Muscle layer of colon (tissue), 2 donors: ENCODE data around the gene USP11.
A peak's percentile ranks its signal among the peaks of the same experiment; 100 is the strongest.

Source experiments
- H3K27ac ChIP-seq: one replicate; pipeline ENCODE4 v1.7.0; 2013; ENCODE audit warnings: low read depth, mild to moderate bottlenecking, low read length, moderate library complexity
- H3K27me3 ChIP-seq, 2 donors: one replicate each; pipeline ENCODE4 v1.7.0; 2013; ENCODE audit warnings: low read length in 2 of 2, mild to moderate bottlenecking in 2 of 2; ENCODE audit not compliant: insufficient read depth in 2 of 2, control insufficient read depth in 1 of 2
- H3K36me3 ChIP-seq: one replicate; pipeline ENCODE4 v1.7.0; 2013; ENCODE audit warnings: mild to moderate bottlenecking, low read length; ENCODE audit not compliant: insufficient read depth
- H3K4me1 ChIP-seq: one replicate; pipeline ENCODE4 v1.7.0; 2013; ENCODE audit warnings: mild to moderate bottlenecking, low read length; ENCODE audit not compliant: insufficient read depth
- H3K4me3 ChIP-seq, 2 donors: one replicate each; pipeline ENCODE4 v1.7.0; 2013; ENCODE audit warnings: low read length in 2 of 2, low read depth in 1 of 2, mild to moderate bottlenecking in 1 of 2, moderate library complexity in 1 of 2
- H3K9ac ChIP-seq: one replicate; pipeline ENCODE4 v1.7.0; 2013; ENCODE audit warnings: low read length
- H3K9me3 ChIP-seq: one replicate; pipeline ENCODE4 v1.7.0; 2013; ENCODE audit warnings: mild to moderate bottlenecking, low read length
- donor health status: abdominal sarcoma.
- donor health status: Adenocarcinoma of cecum.

Gene USP11

DNA sequence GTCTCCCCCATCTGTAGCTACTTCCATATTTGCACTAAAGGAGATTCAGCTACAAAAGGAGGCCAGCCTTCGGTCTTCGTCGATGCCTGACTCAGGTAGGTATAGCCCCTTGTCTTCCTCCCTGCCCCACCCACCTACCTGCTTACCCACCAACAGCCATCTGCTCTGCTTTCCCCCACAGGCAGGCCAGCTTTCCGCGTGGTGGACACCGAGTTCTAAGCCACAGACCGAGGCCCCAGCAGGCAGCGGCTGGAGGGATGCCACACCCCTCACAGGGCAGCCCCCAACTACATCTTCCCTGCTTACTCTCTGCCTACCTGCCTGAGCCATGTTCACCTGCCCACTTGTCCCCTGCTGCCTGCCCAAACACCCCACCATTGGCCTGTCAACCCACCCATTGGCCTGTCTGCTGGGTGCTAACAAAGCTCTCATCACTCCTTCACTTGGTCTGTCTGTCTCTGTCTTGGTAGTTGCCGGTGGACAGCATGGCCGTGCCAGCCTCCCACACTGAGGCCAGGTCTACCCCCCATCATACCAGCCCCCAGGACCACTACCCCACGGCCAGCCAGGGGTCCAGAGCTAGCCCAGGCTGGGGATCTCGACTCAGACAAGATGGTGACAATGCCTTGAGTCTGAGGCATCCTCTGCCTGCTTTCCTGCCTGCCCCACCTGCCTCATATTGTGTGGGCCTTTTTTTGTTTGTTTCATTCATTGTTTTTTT is 4.1 kb upstream of the USP11 start:
- peaks cover 40% of the 10 kb centered on the region for H3K36me3 ChIP-seq
- no peak overlapping the region for H3K9ac ChIP-seq
- peaks cover 7% of the 10 kb centered on the region for H3K4me1 ChIP-seq
- H3K27me3 ChIP-seq = peaks cover 0 to 5% of the 10 kb centered on the region in 2 donors
- no peaks in the 10 kb centered on the region for H3K9me3 ChIP-seq
- no peak overlapping the region for H3K4me3 ChIP-seq
- no peak overlapping the region for H3K27ac ChIP-seq

DNA sequence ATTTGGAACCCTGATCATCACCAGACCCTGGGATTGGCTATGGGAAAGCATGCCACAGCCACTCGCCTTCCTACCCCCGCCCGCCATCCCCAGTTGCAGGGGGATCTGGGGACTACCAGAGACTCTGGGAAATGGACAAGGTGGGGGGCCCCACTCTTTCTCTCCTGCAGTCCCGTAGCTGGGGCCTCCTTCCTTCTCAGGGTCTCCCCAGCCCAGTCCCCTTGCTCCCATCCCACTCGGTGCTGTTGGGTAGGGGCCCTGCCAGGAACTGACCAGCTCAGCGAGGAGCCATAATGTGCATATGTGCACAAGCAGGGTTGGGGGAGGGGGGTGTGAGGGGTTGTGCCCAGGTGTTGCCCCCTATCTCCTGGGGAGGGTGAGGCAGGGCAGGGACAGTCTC is 3.4 kb upstream of the USP11 start:
- peaks cover 7% of the 10 kb centered on the region for H3K4me1 ChIP-seq
- H3K27me3 ChIP-seq = peaks cover 0 to 5% of the 10 kb centered on the region in 2 donors
- H3K9me3 ChIP-seq = no peaks in the 10 kb centered on the region
- H3K27ac ChIP-seq = no peak overlapping the region
- H3K4me3 ChIP-seq = no peak overlapping the region
- H3K9ac ChIP-seq = no peak overlapping the region
- peaks cover 33% of the 10 kb centered on the region for H3K36me3 ChIP-seq

DNA sequence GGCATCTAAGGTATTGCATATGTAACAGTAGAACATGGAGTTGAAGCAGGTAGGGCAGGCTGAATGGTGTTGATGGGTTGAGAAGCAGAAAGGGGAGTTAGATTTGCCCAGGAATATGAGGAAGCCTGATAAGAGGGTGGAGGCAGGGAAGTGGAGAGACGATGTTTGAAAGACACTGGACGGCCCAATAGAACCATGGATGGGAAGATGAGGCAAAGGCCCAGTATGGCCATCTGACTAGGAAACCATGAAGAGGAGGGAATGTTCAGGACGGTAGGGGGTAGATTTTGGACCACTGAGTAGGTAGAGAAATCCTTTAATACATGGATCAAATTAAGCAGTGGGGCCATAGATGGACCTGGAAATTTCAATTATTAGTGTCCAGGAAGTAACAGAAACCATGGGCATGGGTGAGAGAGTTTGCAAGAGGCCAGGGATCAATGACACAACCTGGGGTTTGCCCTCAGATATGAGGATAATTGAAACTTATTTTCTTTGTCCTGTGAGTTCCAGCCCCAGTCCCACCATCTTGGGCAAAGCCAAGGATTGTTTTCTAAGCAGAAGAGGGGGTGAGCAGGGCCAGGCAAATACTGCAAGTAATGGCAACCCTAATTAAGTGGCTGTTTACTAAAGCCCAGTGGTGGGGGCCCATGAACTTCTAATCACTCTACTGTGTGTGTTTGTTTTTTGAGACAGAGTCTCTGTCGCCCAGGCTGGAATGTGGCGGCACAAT is 2.5 kb upstream of the USP11 start:
- Histone ChIP-seq H3K36me3 (peaks cover 24% of the 10 kb centered on the region), H3K9ac (no peak overlapping the region), H3K27ac (no peak overlapping the region), H3K9me3 (no peaks in the 10 kb centered on the region), H3K4me3 (no peak overlapping the region), H3K4me1 (peaks cover 7% of the 10 kb centered on the region), H3K27me3 (peaks cover 0 to 5% of the 10 kb centered on the region in 2 donors)

DNA sequence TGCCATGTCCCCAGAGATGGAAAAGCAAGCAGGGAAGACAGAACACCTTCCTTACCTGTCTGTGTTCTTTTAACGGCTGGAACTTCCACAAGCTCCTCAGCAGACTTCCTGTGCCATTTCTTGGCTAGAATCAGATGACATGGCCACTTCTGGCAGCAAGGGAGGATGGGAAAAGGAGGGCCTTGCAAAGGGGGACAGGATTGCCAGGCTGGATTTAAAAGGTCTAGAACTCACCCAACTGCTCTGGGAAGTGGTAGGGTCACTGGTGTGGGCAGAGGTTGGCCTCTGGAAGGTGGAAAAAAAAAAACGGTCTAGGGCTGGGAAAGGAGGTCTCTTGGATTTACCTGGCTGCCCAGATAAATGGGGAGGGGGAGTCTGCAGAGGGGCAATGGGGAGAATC is 1.6 kb upstream of the USP11 start:
- no peaks in the 10 kb centered on the region for H3K9me3 ChIP-seq
- no peak overlapping the region for H3K4me3 ChIP-seq
- peaks cover 0 to 5% of the 10 kb centered on the region in 2 donors for H3K27me3 ChIP-seq
- H3K36me3 ChIP-seq = peaks cover 15% of the 10 kb centered on the region
- H3K4me1 ChIP-seq = peaks cover 7% of the 10 kb centered on the region
- no peak overlapping the region for H3K27ac ChIP-seq
- no peak overlapping the region for H3K9ac ChIP-seq

DNA sequence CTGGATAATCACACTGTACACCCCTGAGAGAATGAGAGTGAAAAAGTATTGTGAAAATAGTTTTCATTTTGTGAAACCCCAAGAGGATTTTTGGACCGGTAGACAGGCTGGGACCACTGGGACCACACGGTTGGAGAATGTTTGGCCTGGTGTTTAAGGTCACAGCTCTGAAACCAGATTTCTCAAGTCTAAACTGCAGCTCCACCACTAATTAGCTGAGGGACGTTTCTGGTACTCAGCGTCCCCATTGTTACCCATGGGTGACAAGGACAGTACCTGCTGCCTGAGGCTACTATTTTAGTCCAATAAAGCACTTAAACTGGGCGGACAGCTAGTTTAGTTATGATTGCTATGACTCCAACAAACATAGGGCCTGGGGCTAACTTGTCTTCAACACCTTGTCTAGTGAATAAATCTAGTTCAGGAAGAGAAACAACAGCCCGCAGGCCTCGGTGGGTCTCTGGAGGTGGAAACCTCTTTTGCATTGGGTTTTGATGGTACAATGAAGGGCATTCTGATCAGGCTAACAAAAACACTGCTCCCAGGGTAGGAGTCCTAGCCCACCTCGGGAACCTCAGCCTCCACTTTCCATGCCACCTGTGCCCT is 509 bp upstream of the USP11 start:
- peak overlapping the region; percentile 56 for H3K9ac ChIP-seq
- peaks cover 0 to 5% of the 10 kb centered on the region in 2 donors for H3K27me3 ChIP-seq
- peak overlapping the region; percentile 88 for H3K27ac ChIP-seq
- peaks cover 7% of the 10 kb centered on the region for H3K4me1 ChIP-seq
- peak overlapping the region; percentile 31 to 47 for H3K4me3 ChIP-seq
- no peaks in the 10 kb centered on the region for H3K9me3 ChIP-seq
- peaks cover 8% of the 10 kb centered on the region for H3K36me3 ChIP-seq

DNA sequence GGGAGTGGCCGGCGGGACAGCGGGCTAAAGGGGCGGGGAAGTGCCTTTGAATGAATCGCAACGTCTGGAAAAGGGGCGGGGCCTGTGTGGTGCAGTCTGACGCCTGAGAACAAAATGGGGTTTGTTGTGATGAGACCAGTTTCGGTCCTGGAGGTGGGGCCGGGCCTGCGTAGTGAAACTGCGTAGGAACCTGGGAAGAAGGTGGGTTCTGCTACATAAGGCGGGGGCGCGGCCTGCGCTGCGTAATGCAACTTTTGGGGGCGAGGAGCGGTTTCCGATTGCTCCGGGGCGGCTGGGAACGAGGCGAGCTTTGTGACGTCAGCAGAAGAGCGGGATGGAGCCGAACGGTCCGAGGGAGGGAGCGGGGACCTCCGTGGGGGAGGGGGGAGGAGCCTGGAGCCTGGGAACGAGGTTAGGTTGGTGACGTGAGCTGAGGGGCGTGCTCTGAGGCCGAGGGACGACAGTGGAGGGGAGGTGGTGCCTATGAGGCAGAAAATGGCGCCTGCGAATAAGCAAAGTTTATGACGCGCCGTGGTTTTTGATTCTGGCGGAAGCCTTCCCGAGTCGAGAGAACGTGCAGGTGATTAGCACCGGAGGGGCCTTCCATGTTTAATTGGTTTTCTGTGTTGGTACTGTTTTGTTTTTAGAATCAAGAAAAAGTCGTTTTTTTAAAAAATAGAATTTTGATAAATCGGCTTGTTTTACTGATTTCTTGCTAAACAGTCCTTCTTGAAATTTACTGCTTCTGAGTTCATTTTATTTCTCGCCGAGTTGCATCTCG is 714 bp downstream of the USP11 start:
- Histone ChIP-seq H3K9me3 (no peaks in the 10 kb centered on the region), H3K4me3 (peak overlapping the region; percentile 31 to 47), H3K36me3 (peaks cover 4% of the 10 kb centered on the region), H3K9ac (peak overlapping the region; percentile 37), H3K4me1 (peaks cover 7% of the 10 kb centered on the region), H3K27ac (peak overlapping the region; percentile 88), H3K27me3 (peaks cover 0 to 5% of the 10 kb centered on the region in 2 donors)

DNA sequence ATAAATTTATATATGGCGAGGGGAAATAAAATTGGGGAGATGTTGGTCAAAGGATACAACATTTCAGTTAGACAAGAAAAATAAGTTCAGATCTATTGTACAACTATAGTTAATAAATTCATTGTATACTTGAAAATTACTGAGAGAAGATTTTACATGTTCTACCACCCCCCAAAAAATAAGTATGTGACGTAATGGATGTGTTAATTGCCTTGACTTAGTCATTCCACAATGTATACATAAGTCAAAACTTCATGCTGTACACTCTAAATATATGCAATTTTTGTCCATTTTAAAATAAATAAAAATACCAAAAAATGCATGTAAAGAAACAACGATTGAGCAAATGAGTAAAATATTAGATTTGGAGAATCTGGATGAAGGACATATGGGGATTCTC is 1.8 kb downstream of the USP11 start:
- Histone ChIP-seq H3K27me3 (peaks cover 0 to 5% of the 10 kb centered on the region in 2 donors), H3K36me3 (peaks cover under 1% of the 10 kb centered on the region), H3K4me3 (no peak overlapping the region), H3K27ac (no peak overlapping the region), H3K9me3 (no peaks in the 10 kb centered on the region), H3K9ac (no peak overlapping the region), H3K4me1 (peaks cover 7% of the 10 kb centered on the region)

DNA sequence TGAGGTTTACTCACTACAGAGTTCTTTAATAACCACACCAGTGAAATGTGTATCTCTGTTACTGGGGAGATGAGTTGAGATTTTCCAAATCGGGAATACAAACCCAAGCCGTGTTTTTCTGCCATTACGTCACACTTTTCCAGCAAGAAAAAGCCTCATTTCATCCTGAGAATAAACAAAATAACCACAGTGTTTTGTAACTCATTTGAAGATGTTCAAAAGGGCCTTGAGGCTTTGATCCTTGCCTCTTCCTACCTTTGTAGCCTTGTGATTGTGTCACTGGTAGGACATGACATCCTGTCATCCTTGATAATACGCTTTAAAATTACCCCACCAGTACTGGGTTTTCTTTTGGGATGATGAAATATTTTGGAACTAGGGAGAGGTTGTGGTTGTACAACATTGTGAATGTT is 2.9 kb downstream of the USP11 start:
- Histone ChIP-seq H3K36me3 (peaks cover 12% of the 10 kb centered on the region), H3K27ac (no peak overlapping the region), H3K9me3 (no peaks in the 10 kb centered on the region), H3K27me3 (peaks cover 0 to 5% of the 10 kb centered on the region in 2 donors), H3K4me3 (no peak overlapping the region), H3K9ac (no peak overlapping the region), H3K4me1 (peaks cover 7% of the 10 kb centered on the region)

DNA sequence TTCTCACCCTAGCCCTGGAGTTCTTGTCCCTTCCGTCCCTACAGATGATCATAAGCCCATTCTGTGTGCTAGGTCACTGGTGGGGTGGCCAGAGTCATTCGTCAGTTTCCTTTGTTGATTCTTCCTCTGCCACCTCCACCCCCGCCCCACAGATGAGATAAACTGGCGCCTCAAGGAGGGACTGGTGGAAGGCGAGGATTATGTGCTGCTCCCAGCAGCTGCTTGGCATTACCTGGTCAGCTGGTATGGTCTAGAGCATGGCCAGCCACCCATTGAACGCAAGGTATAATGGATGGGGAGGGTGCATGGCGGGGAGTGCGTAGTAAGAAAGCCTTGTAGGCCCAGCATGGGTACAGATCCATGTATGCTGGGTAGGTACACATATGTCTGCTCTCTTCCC is 6.4 kb downstream of the USP11 start:
- no peak overlapping the region for H3K9ac ChIP-seq
- no peak overlapping the region for H3K4me3 ChIP-seq
- peaks cover 34% of the 10 kb centered on the region for H3K36me3 ChIP-seq
- H3K4me1 ChIP-seq = no peaks in the 10 kb centered on the region
- H3K9me3 ChIP-seq = no peaks in the 10 kb centered on the region
- no peak overlapping the region for H3K27ac ChIP-seq
- H3K27me3 ChIP-seq = peaks cover 0 to 7% of the 10 kb centered on the region in 2 donors

DNA sequence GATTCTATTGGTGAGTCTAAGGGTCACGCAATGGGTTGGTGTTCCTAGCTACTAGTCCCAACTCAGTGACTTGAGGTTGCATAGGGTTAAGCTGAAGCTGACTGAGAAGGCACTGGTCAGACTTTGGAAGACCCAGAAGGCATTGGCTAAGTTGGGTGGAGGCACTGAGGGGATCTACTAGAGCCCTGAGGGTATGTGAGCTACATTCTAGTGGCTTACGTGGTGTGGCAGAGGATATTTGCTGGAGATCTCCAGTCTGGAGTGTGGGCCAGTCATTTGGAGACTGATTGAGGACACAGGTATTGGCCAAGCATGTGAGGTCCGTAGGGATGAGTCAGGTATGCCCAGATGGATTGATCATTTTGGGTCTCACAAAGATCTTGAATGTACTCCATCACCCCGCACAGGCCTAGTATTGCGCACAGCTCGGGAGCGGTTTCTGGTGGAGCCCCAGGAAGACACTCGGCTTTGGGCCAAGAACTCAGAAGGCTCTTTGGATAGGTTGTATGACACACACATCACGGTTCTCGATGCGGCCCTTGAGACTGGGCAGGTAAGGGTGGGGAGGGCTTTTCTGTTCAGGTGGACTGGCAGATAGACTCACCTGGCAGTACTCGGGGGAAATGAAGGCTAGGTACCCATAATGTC is 7.2 kb downstream of the USP11 start:
- H3K9ac ChIP-seq = no peak overlapping the region
- H3K27me3 ChIP-seq = peaks cover 0 to 11% of the 10 kb centered on the region in 2 donors
- H3K36me3 ChIP-seq = peaks cover 34% of the 10 kb centered on the region

More for the DNA sequence above, 7.2 kb downstream of the USP11 start:
- no peaks in the 10 kb centered on the region for H3K9me3 ChIP-seq
- no peak overlapping the region for H3K4me3 ChIP-seq
- H3K4me1 ChIP-seq = no peaks in the 10 kb centered on the region
- H3K27ac ChIP-seq = no peak overlapping the region
